T-helper 1 cell treated with Interleukin-12 subunit alpha and Interleukin-12 subunit beta and Interleukin-4 antibody, amounts not matched to agents 30 ng/mL and 1 ng/mL, for 36 hours (primary cell): ENCODE measurements around the gene KDM8. TPM values are rescaled to one million over a fixed set of nuclear protein-coding genes. Genes with fewer than 3 reads are reported as not detected.
"Not testable (repeated sequence)": the region's sequence is repeated elsewhere in the genome, so short reads cannot be mapped to it uniquely, and the experiment has no call there.

Source experiments
- intact Hi-C: fragments of 100-400 bp; cut with micrococcal nuclease; formaldehyde crosslinking; loops from one replicate; pipeline ENCODE4 v1.15.1; 2024
- total RNA-seq: library from RNA; stranded (reverse); gene quantifications from 2 replicates; pipeline ENCODE4 v1.2.3, GENCODE V29; 2022

The KDM8 gene
- total RNA-seq, 1 donor from 2014 or later = 18.9 TPM

GRCh38 chr16:27190316-27190871 lies 12.9 kb upstream of the KDM8 start:
- intact Hi-C loops = no loop called here

- intact Hi-C loops = no loop called here
Observed at GRCh38 chr16:27191352-27191924, 11.9 kb upstream of the KDM8 start.

GRCh38 chr16:27193300-27193990 lies 9.9 kb upstream of the KDM8 start:
- intact Hi-C loops = no loop called here

GRCh38 chr16:27195076-27195741 lies 8.1 kb upstream of the KDM8 start:
- intact Hi-C loops = no loop called here

- intact Hi-C loops = no loop called here
Observed at GRCh38 chr16:27195941-27196595, 7.3 kb upstream of the KDM8 start.

GRCh38 chr16:27197004-27197403 lies 6.3 kb upstream of the KDM8 start:
- intact Hi-C loops = no loop called here

GRCh38 chr16:27198451-27199234 lies 4.7 kb upstream of the KDM8 start:
- intact Hi-C loops = loop anchor here (1.0 kb wide), 4 partner anchors 19 to 169 kb away; no protein-coding TSS in a partner anchor

GRCh38 chr16:27199235-27199586 lies 4.1 kb upstream of the KDM8 start:
- intact Hi-C loops = loop anchor here (1.0 kb wide), 4 partner anchors 20 to 168 kb away; no protein-coding TSS in a partner anchor

- intact Hi-C loops = loop anchor here (1.0 kb wide), 4 partner anchors 20 to 168 kb away; no protein-coding TSS in a partner anchor
Observed at GRCh38 chr16:27199736-27200135, 3.6 kb upstream of the KDM8 start.

GRCh38 chr16:27200914-27201313 lies 2.4 kb upstream of the KDM8 start:
- intact Hi-C loops = not testable (repeated sequence)

- intact Hi-C loops = loop anchor here (1.0 kb wide), 7 partner anchors 24 to 347 kb away; partner anchors contain the start of genes IL21R, KATNIP and NSMCE1
Observed at GRCh38 chr16:27202923-27203506, 311 bp upstream of the KDM8 start.

- intact Hi-C loops = no loop called here
Observed at GRCh38 chr16:27204312-27204915, 1.1 kb downstream of the KDM8 start.

GRCh38 chr16:27205423-27206065 lies 2.2 kb downstream of the KDM8 start:
- intact Hi-C loops = no loop called here

GRCh38 chr16:27207121-27207520 lies 3.8 kb downstream of the KDM8 start:
- intact Hi-C loops = not testable (repeated sequence)

- intact Hi-C loops = no loop called here
Observed at GRCh38 chr16:27208081-27208680, 4.9 kb downstream of the KDM8 start.

- intact Hi-C loops = no loop called here
Observed at GRCh38 chr16:27208796-27209195, 5.5 kb downstream of the KDM8 start.

- intact Hi-C loops = no loop called here
Observed at GRCh38 chr16:27209591-27209990, 6.3 kb downstream of the KDM8 start.

GRCh38 chr16:27210174-27210573 lies 6.8 kb downstream of the KDM8 start:
- intact Hi-C loops = no loop called here

GRCh38 chr16:27211026-27211425 lies 7.7 kb downstream of the KDM8 start:
- intact Hi-C loops = no loop called here
